A549 (cell line): Measurements from ENCODE around the gene C4orf54. TPM values are rescaled to one million over a fixed set of nuclear protein-coding genes. Genes with fewer than 3 reads are reported as not detected.

ENCODE experiments used
- ATAC-seq, 2 experiments: fragments of 200-7000 bp in 1 of 2; fragments of >200 bp in 1 of 2; cut with Nextera tagmentation in 1 of 2; cut with Tn5 transposase in 1 of 2; 3 replicates each; pipeline versions ENCODE4 v1.8.0 to v1.9.1; 2018 to 2020; ENCODE audit warnings: mild to moderate bottlenecking in 1 of 2, moderate library complexity in 1 of 2
- CTCF ChIA-PET: fragments of 300-600 bp; sonication (Branson Sonifier 250); formaldehyde crosslinking; extraction: SDS; loops from one replicate; lab custom pipeline; 2021; ENCODE audit warnings: antibody characterized with exemption, inconsistent platforms; lab: Yijun Ruan, JAX
- POLR2A ChIA-PET: fragments of 350-600 bp; formaldehyde crosslinking; extraction: SDS; loops from one replicate; lab custom pipeline; 2021; ENCODE audit warnings: antibody characterized with exemption, inconsistent platforms; lab: Yijun Ruan, JAX
- DNase-seq, 2 experiments: peaks; one replicate each; pipeline versions ENCODE4 v3.0.0 to v3.0.0-alpha.2; 2011 to 2016; ENCODE audit warnings: low read depth in 1 of 2, low spot score in 1 of 2
- FAIRE-seq: peaks from 2 replicates; lab custom pipeline; 2011; peaks lifted over from hg19 to GRCh38; lab: Jason Lieb, UNC
- H3K27ac ChIP-seq, 2 experiments: fragments of >200 bp; sonication (Bioruptor Twin); formaldehyde crosslinking; 3 replicates each; pipeline ENCODE4 v1.5.1; 2016 to 2017
- H3K4me1 ChIP-seq: fragments of >200 bp; sonication (Bioruptor Twin); formaldehyde crosslinking; 3 replicates; pipeline ENCODE4 v1.6.1; 2016
- H3K4me2 ChIP-seq: fragments of >200 bp; sonication (Bioruptor Twin); formaldehyde crosslinking; 3 replicates; pipeline ENCODE4 v1.6.1; 2016
- H3K4me3 ChIP-seq: fragments of >200 bp; sonication (Bioruptor Twin); formaldehyde crosslinking; 3 replicates; pipeline ENCODE4 v1.5.1; 2016
- H3K9me3 ChIP-seq: fragments of >200 bp; sonication (Bioruptor Twin); formaldehyde crosslinking; 3 replicates; pipeline ENCODE4 v1.6.1; 2016
- CHD2 ChIP-seq: fragments of 150-350 bp; IDR thresholded peaks from 2 replicates; pipeline ENCODE4 v1.6.1; 2014; ENCODE audit warnings: low read length; ENCODE audit not compliant: partially characterized antibody
- CHD4 ChIP-seq: fragments of 200-600 bp; sonication (generic); IDR thresholded peaks from 2 replicates; pipeline ENCODE4 v1.6.1; 2016; ENCODE audit warnings: antibody characterized with exemption, mild to moderate bottlenecking, borderline replicate concordance
- CTCF ChIP-seq: fragments of >200 bp; sonication (Bioruptor Twin); formaldehyde crosslinking; IDR thresholded peaks from 3 replicates; pipeline ENCODE4 v1.5.1; 2016
- E2F6 ChIP-seq: IDR thresholded peaks from 2 replicates; pipeline ENCODE4 v1.6.1; 2012; ENCODE audit warnings: low read depth, borderline replicate concordance
- EHF ChIP-seq: fragments of 250-450 bp; sonication (Bioruptor Pico); IDR thresholded peaks from 2 replicates; pipeline ENCODE4 v1.5.0; 2020; ENCODE audit warnings: mild to moderate bottlenecking
- EP300 ChIP-seq, 2 experiments: fragments of >200 bp; sonication (Bioruptor Twin); formaldehyde crosslinking; IDR thresholded peaks; 2 replicates in 1 of 2; 3 replicates in 1 of 2; pipeline ENCODE4 v1.6.1; 2016 to 2017
- ESRRA ChIP-seq: fragments of 150-350 bp; IDR thresholded peaks from 2 replicates; pipeline ENCODE4 v1.6.1; 2014; ENCODE audit warnings: mild to moderate bottlenecking, low read length, borderline replicate concordance
- FOXS1 ChIP-seq: fragments of 250-450 bp; sonication (Bioruptor Pico); IDR thresholded peaks from 2 replicates; pipeline ENCODE4 v1.5.0; 2020; ENCODE audit warnings: mild to moderate bottlenecking, moderate library complexity
- GATA3 ChIP-seq: IDR thresholded peaks from 2 replicates; pipeline ENCODE4 v1.6.1; 2012; ENCODE audit warnings: borderline replicate concordance
- HDAC2 ChIP-seq: fragments of 200-600 bp; sonication (generic); IDR thresholded peaks from 2 replicates; pipeline ENCODE4 v1.6.1; 2016
- HES2 ChIP-seq: fragments of >200 bp; sonication (Bioruptor Twin); formaldehyde crosslinking; IDR thresholded peaks from 2 replicates; pipeline ENCODE4 v1.6.1; 2016
- KDM5A ChIP-seq: fragments of 200-600 bp; sonication (generic); IDR thresholded peaks from 2 replicates; pipeline ENCODE4 v1.6.1; 2016; ENCODE audit warnings: antibody characterized with exemption, mild to moderate bottlenecking
- MYC ChIP-seq: IDR thresholded peaks from 2 replicates; pipeline ENCODE4 v1.6.1; 2012; ENCODE audit warnings: mild to moderate bottlenecking, inconsistent platforms, low read length, improper control_type of control experiment, borderline replicate concordance
- NPAS2 ChIP-seq: fragments of 250-450 bp; sonication (Bioruptor Pico); IDR thresholded peaks from 2 replicates; pipeline ENCODE4 v1.8.0; 2022; ENCODE audit warnings: mild to moderate bottlenecking, moderate library complexity, borderline replicate concordance
- PHF8 ChIP-seq: fragments of 200-600 bp; sonication (generic); IDR thresholded peaks from 2 replicates; pipeline ENCODE4 v1.6.1; 2016; ENCODE audit warnings: low read depth, mild to moderate bottlenecking, antibody characterized with exemption, moderate library complexity, borderline replicate concordance
- POLR2AphosphoS2 ChIP-seq: conservative IDR thresholded peaks from 2 replicates; pipeline ENCODE4 v1.6.1; 2012; ENCODE audit warnings: low read length, improper control_type of control experiment, inconsistent platforms
- REST ChIP-seq: fragments of 200-600 bp; sonication (generic); IDR thresholded peaks from 2 replicates; pipeline ENCODE4 v1.6.1; 2016; ENCODE audit warnings: antibody characterized with exemption, mild to moderate bottlenecking, moderate library complexity
- SREBF2 ChIP-seq: fragments of 450-650 bp; IDR thresholded peaks from 2 replicates; pipeline ENCODE4 v1.6.1; 2014; ENCODE audit warnings: mild to moderate bottlenecking, moderate library complexity
- USF2 ChIP-seq: fragments of 450-650 bp; IDR thresholded peaks from 2 replicates; pipeline ENCODE4 v1.6.1; 2014; ENCODE audit warnings: antibody characterized with exemption
- ZFP36 ChIP-seq: fragments of 450-650 bp; IDR thresholded peaks from 2 replicates; pipeline ENCODE4 v1.6.1; 2014; ENCODE audit warnings: borderline replicate concordance; ENCODE audit not compliant: partially characterized antibody
- WGBS: methylation state at CpG from one replicate; pipeline ENCODE4 v1.1.6; 2017; ENCODE audit errors: missing lambda C conversion rate; 5-methylcytosine and 5-hydroxymethylcytosine counted together
- polyA plus RNA-seq, 4 experiments: library from polyadenylated mRNA; depleted of rRNA in 3 of 4; stranded (reverse); fragments of >200 nt; fragmentation: RNase III in 1 of 4; extraction: RNeasy Plus Mini Kit Qiagen cat#74134 plus additional on column Dnase treatment in 1 of 4; gene quantifications; 2 replicates in 3 of 4; 3 replicates in 1 of 4; pipeline ENCODE4 v1.2.3, GENCODE V29; 2011 to 2017

Gene C4orf54
- polyA plus RNA-seq, 2 of the 4 experiments (the other 2 are of a cell fraction) = not detected

- TF ChIP-seq USF2 = no peak
- TF ChIP-seq POLR2AphosphoS2 = no peak
These were observed 3.7 kb downstream of the C4orf54 start (continued) for GRCh38 chr4:99653916-99654315.

GRCh38 chr4:99652596-99653436 is 4.8 kb downstream of the C4orf54 start:
- ChIA-PET POLR2A (no interaction called here), CTCF (no interaction called here)
- FAIRE-seq = no peak
- H3K4me3 ChIP-seq = no peak overlapping the region
- 70% methylated on average over 19 of the region's 43 CpGs for WGBS
- no peaks in the 10 kb centered on the region for H3K9me3 ChIP-seq
- no peak overlapping the region for H3K4me2 ChIP-seq
- TF ChIP-seq PHF8 (no peak), KDM5A (no peak), CHD4 (no peak), E2F6 (no peak), ESRRA (no peak), ZFP36 (no peak), NPAS2 (CRISPR knock-in tag) (no peak), CTCF (no peak), REST (no peak), FOXS1 (CRISPR knock-in tag) (no peak), EP300 (IDR thresholded peaks at IDR 0.05) (no peak), HES2 (no peak), GATA3 (no peak), EHF (no peak), CHD2 (no peak), MYC (no peak), HDAC2 (no peak), POLR2AphosphoS2 (no peak), SREBF2 (no peak)
- no peaks in the 10 kb centered on the region for H3K4me1 ChIP-seq
- H3K27ac ChIP-seq = no peak overlapping the region
- ATAC-seq = no peak
- DNase-seq = no peak
